ENCODE results near the gene AKAP13. TPM values are rescaled to one million over a fixed set of nuclear protein-coding genes. Genes with fewer than 3 reads are reported as not detected.

The AKAP13 gene
- total RNA-seq, 1 donor from 2014 or later, result 114 TPM

DNA sequence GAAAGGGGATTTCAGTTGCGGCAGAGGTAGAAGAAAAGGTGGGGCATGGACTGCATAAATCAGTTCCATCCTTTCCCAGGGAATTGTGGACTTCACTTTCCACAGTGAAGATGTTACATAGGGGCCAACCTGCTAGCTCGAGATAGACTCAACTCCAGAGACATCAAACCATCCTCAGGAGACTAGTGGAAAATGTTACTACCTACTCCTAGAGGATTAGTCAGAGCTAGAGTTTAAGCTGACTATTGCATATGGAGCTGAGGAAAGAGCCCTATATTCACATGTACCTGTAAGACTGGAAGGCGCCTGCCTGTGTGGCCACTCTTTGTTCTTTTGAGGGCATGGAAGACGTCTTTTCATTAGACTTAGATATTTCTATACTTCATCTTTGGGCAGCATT is 345.2 kb downstream of the AKAP13 start:
- no peaks in the 10 kb centered on the region for H3K27me3 Mint-ChIP-seq
- peaks cover 28% of the 10 kb centered on the region for H3K36me3 Mint-ChIP-seq (ENCODE audit: insufficient read depth)
- H3K27ac Mint-ChIP-seq, result no peak overlapping the region
- peaks cover 1% of the 10 kb centered on the region for H3K4me1 Mint-ChIP-seq (ENCODE audit: low read depth)
- H3K9me3 Mint-ChIP-seq (ENCODE audit: low read depth), result no peaks in the 10 kb centered on the region
- no peak for TF ChIP-seq CTCF (IDR thresholded peaks at IDR 0.05; ENCODE audit: unreplicated experiment)
- no peak overlapping the region for H3K4me3 Mint-ChIP-seq (ENCODE audit: low read depth)
- DNase-seq (ENCODE audit: low spot score, unreplicated experiment), result no peak

DNA sequence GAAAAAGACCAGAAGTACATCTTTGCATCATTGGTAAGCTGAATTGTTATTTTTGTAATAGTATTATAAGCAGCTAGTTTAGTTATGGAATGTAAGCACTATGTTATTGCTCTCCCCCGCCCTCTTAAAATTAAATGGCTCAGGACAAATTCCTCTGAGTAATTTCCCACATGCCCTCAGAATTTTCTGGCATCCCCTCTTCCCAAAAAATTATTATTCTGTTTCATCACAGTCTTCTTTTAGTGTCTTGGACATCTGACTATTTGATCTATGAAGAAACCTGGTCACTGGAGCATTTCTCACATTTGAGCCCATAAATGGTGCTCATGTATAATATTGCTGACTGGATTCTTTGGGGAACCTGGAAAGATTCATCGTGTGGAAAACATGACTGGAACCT is 346.1 kb downstream of the AKAP13 start:
- DNase-seq (ENCODE audit: low spot score, unreplicated experiment), result no peak
- no peaks in the 10 kb centered on the region for H3K27me3 Mint-ChIP-seq
- no peak for TF ChIP-seq CTCF (IDR thresholded peaks at IDR 0.05; ENCODE audit: unreplicated experiment)
- H3K4me1 Mint-ChIP-seq (ENCODE audit: low read depth), result peaks cover 1% of the 10 kb centered on the region
- peaks cover 27% of the 10 kb centered on the region for H3K36me3 Mint-ChIP-seq (ENCODE audit: insufficient read depth)
- no peak overlapping the region for H3K4me3 Mint-ChIP-seq (ENCODE audit: low read depth)
- H3K27ac Mint-ChIP-seq, result peak overlapping the region; percentile 19
- no peaks in the 10 kb centered on the region for H3K9me3 Mint-ChIP-seq (ENCODE audit: low read depth)

- peaks cover 29% of the 10 kb centered on the region for H3K36me3 Mint-ChIP-seq (ENCODE audit: insufficient read depth)
- no peaks in the 10 kb centered on the region for H3K27me3 Mint-ChIP-seq
- no peaks in the 10 kb centered on the region for H3K9me3 Mint-ChIP-seq (ENCODE audit: low read depth)
- peaks cover 1% of the 10 kb centered on the region for H3K4me1 Mint-ChIP-seq (ENCODE audit: low read depth)
- H3K4me3 Mint-ChIP-seq (ENCODE audit: low read depth), result no peak overlapping the region
- no peak for DNase-seq (ENCODE audit: low spot score, unreplicated experiment)
- no peak for TF ChIP-seq CTCF (IDR thresholded peaks at IDR 0.05; ENCODE audit: unreplicated experiment)
- H3K27ac Mint-ChIP-seq, result peak overlapping the region; percentile 22
These were observed 346.7 kb downstream of the AKAP13 start for GRCh38 chr15:85727068-85727467.

DNA sequence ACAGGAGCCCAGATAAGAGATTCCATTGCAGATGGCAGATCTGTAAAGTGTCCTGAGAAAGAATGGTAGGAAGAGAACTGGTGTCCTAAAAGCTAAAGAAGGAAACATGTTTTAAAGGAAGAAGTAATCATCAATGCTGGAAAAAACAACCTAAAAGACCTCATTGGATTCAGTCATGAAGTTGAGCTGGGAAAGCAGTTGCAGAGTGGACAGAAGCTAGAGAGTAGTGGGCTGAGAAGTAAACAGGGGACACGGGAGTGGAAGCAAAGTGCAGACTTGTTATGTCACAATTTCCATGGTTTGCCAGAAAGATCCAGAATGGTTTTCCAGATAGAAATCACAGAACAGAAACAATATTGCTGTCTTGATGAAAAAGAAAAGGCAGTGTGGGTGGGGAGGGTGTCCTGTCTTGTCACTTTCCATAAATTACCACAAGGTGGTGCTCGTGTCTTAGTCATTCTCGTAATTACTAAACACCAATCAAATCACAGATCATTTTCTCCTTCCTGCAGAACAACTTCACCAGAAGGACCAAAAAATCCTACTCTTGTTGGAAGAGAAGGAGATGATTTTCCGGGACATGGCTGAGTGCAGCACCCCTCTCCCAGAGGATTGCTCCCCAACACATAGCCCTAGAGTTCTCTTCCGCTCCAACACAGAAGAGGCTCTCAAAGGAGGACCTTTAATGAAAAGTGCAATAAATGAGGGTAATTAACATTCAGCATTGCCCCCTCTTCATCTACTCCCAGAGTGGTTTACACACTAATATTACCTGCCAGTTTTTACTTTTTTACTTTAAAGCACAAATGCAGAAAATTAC is 349.8 kb downstream of the AKAP13 start:
- peak; percentile 76 for TF ChIP-seq CTCF (IDR thresholded peaks at IDR 0.05; ENCODE audit: unreplicated experiment)
- H3K27ac Mint-ChIP-seq, result peak overlapping the region; percentile 51
- H3K36me3 Mint-ChIP-seq (ENCODE audit: insufficient read depth), result peaks cover 41% of the 10 kb centered on the region
- no peak overlapping the region for H3K4me3 Mint-ChIP-seq (ENCODE audit: low read depth)
- peaks cover 17% of the 10 kb centered on the region for H3K9me3 Mint-ChIP-seq (ENCODE audit: low read depth)
- no peak for DNase-seq (ENCODE audit: low spot score, unreplicated experiment)
- no peaks in the 10 kb centered on the region for H3K27me3 Mint-ChIP-seq
- H3K4me1 Mint-ChIP-seq (ENCODE audit: low read depth), result peaks cover 1% of the 10 kb centered on the region

DNA sequence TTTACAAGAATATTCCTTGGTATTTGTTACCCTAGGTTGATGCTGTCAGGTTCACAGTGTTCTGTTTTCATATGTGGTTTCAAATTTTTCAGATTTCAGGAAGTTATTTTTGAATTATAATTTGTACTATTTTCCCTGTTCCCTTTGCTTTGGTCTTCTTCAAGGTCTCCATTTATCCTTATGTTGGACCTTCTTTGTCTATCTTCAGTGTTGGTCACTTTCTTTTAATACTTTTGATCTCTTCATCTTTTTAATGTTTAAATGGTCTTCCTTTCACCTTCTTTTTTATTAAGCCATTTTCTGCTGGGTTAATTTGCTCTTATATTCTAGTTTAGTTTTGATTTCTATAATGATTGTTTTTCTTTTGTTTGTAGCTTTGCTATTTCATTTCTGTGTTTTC is 353.0 kb downstream of the AKAP13 start:
- H3K4me1 Mint-ChIP-seq (ENCODE audit: low read depth), result peaks cover 1% of the 10 kb centered on the region
- H3K27ac Mint-ChIP-seq, result peak overlapping the region; percentile 18
- no peak overlapping the region for H3K4me3 Mint-ChIP-seq (ENCODE audit: low read depth)
- H3K9me3 Mint-ChIP-seq (ENCODE audit: low read depth), result peaks cover 17% of the 10 kb centered on the region
- no peak for DNase-seq (ENCODE audit: low spot score, unreplicated experiment)
- no peak for TF ChIP-seq CTCF (IDR thresholded peaks at IDR 0.05; ENCODE audit: unreplicated experiment)
- peaks cover 52% of the 10 kb centered on the region for H3K36me3 Mint-ChIP-seq (ENCODE audit: insufficient read depth)
- H3K27me3 Mint-ChIP-seq, result no peaks in the 10 kb centered on the region

Data from progenitor cell of endocrine pancreas (in vitro differentiated cells).